Central memory CD8-positive, alpha-beta T cell (primary cell): Measurements from ENCODE around the gene LYPD1.
"Not testable (repeated sequence)": the region's sequence is repeated elsewhere in the genome, so short reads cannot be mapped to it uniquely, and the experiment has no call there.

ENCODE experiments used
- ATAC-seq: fragments of 150-1000 bp; cut with Tn5 transposase; replicated peaks from 2 replicates; pipeline ENCODE4 v1.10.0; 2022; ENCODE audit warnings: mild to moderate bottlenecking, moderate FRiP score, moderate number of reproducible peaks; ENCODE audit not compliant: poor library complexity, severe bottlenecking; ENCODE audit errors: extremely low read depth
- DNase-seq, 2 donors: peaks; one replicate each; pipeline ENCODE4 v3.0.0; 2021; ENCODE audit warnings: low spot score in 2 of 2
- H3K27ac Mint-ChIP-seq: one replicate; pipeline ENCODE4 v1.8.0; 2022; ENCODE audit warnings: low read depth, mild to moderate bottlenecking, moderate library complexity, mixed read lengths
- H3K27me3 Mint-ChIP-seq: one replicate; pipeline ENCODE4 v1.8.0; 2022; ENCODE audit warnings: mixed read lengths
- H3K36me3 Mint-ChIP-seq: one replicate; pipeline ENCODE4 v1.8.0; 2022; ENCODE audit warnings: mild to moderate bottlenecking, moderate library complexity, mixed read lengths; ENCODE audit not compliant: insufficient read depth
- H3K4me1 Mint-ChIP-seq: one replicate; pipeline ENCODE4 v1.8.0; 2022; ENCODE audit warnings: mixed read lengths
- H3K4me3 Mint-ChIP-seq: one replicate; pipeline ENCODE4 v1.8.0; 2022; ENCODE audit warnings: mild to moderate bottlenecking, moderate library complexity, mixed read lengths
- H3K9me3 Mint-ChIP-seq: one replicate; pipeline ENCODE4 v1.8.0; 2022; ENCODE audit warnings: mixed read lengths

Gene LYPD1, protein sequence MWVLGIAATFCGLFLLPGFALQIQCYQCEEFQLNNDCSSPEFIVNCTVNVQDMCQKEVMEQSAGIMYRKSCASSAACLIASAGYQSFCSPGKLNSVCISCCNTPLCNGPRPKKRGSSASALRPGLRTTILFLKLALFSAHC

DNA sequence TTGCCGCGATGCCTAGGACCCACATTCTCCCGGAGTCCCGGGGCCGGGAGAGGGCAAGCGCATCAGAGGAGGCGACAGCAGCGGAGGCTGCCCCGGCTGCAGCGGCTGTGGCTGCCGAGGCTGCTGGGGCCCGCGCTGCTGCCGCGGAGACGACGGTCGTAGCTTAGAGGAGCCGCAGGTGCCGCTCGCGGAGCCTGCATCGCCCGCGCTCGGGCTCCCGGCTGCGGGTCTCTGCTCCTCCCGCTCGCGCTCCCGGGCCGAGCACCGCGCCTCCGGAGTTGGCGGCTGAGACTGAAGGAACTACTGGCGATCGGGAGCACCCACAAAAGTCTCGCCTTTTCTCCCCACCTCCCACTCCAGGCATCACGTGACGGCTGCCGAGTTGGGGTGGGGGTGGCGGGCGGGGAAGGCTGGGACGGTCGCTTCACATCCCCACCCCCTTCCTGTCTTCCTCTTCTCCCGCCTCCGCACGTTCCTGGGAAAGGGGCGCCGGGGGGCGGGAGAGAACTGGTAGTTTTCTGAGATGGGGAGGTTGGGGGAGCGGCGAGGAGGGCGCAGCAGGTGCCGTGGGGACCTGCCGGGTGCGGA is at the start of gene LYPD1:
Gene LYPD1, minus strand, starts transcription at position 298 of the 588 bp plus-strand sequence. Its CDS starts 273 bp downstream, at position 25.
- peaks cover 2% of the 10 kb centered on the region for H3K36me3 Mint-ChIP-seq
- H3K4me1 Mint-ChIP-seq = no peaks in the 10 kb centered on the region
- H3K4me3 Mint-ChIP-seq = no peak within 1 kb of the TSS
- ATAC-seq (no peak), DNase-seq (no peak)
- H3K9me3 Mint-ChIP-seq = peaks cover 6% of the 10 kb centered on the region
- H3K27ac Mint-ChIP-seq = no peak within 1 kb of the TSS
- peaks cover 13% of the 10 kb centered on the region for H3K27me3 Mint-ChIP-seq

DNA sequence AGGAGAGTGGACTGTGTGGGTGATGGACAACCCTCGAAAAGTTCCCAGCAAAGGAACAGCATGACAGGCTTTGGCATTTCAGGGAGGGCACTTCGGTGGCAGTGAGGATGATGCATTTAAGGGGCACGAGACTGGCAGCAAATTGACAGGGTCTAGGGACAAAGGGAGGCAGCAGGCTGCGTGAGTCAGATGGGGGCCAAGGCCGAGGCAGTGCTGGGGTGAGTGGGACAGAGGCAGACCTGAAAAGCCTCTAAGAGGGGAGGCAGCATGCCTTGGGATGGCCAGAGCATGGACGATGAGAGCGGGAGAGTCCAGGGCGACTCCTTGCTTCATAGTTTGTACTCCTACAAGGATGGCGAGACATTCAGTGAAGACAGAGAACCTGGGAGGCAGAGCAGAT is 49.5 kb upstream of the LYPD1 start:
- Mint-ChIP-seq H3K4me3 (no peak overlapping the region), H3K27me3 (no peaks in the 10 kb centered on the region)
- no peak for ATAC-seq

DNA sequence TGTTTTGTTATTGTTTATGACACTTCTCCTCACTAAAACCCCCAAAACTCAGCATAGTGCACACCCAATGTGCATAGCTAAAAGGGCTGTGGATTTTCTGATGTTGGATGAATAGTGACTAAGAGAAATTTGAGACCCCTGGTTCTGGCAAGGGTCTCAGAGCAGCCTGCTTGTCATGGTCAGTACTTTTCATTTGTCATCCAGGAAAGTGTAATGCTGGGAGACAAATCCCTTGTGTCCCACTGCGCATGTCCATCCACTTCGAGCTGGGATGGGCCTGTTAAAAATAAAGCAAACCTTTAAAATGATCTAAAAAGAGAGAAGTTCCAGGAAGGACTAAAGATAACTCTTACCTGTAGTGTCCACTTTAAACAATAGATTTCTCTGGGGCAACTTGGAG is 46.9 kb upstream of the LYPD1 start:
- no peak for ATAC-seq
- no peak overlapping the region for H3K4me3 Mint-ChIP-seq
- DNase-seq = no peak
- H3K4me1 Mint-ChIP-seq = no peaks in the 10 kb centered on the region
- H3K27ac Mint-ChIP-seq = no peak overlapping the region
- H3K9me3 Mint-ChIP-seq = peaks cover 21% of the 10 kb centered on the region
- no peaks in the 10 kb centered on the region for H3K27me3 Mint-ChIP-seq
- H3K36me3 Mint-ChIP-seq = no peaks in the 10 kb centered on the region

More for the DNA sequence above, 49.5 kb upstream of the LYPD1 start:
- H3K27ac Mint-ChIP-seq = no peak overlapping the region
- H3K9me3 Mint-ChIP-seq = peaks cover 28% of the 10 kb centered on the region
- DNase-seq = no peak
- H3K36me3 Mint-ChIP-seq = no peaks in the 10 kb centered on the region
- no peaks in the 10 kb centered on the region for H3K4me1 Mint-ChIP-seq

DNA sequence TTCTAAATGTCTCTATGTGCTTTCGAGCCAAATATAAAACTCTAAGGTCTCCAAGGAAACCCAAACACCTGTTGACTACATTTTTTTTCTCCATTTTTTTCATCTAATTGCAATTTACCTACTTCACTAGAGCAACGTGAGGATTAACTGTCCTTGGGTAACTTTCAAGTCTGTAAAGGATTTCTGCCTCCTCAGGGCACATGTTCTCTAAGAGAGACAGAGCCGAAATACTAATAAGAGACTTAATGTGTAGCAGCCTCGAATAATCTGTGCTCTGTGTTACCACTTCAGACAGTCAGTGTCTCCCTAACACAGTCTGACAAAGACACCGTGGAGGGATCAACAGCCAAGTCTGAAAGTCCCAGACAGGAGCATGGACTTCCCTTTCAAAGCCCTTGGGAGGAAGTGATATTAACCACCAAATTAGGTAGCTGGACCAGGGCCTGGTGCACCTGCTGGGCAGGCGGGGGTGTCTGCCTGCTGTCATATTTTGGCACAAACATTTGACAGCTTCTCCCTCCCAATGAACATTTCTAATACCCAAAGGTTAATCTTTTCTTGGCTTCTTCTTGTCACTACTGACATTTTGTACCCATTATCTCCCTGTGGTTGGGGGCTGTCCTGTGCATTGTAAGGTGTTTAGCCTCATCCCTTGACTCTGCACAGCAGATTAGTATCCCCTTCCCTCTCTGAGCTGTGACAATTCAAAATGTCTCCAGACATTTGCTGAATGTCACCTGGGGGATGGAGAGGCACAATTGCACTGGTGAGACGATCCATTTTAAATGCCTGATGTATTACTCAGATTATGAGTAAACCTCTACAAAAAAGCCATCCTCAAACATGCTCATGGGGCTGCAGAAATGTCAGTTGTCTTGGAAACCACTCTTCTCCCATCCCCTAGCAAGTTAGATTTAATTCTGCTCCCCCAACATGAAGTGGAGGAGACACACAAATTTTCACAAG is 45.7 kb upstream of the LYPD1 start:
- Mint-ChIP-seq H3K9me3 (peaks cover 21% of the 10 kb centered on the region), H3K4me1 (no peaks in the 10 kb centered on the region), H3K27ac (no peak overlapping the region), H3K4me3 (no peak overlapping the region), H3K36me3 (no peaks in the 10 kb centered on the region), H3K27me3 (no peaks in the 10 kb centered on the region)
- ATAC-seq (no peak), DNase-seq (no peak)

DNA sequence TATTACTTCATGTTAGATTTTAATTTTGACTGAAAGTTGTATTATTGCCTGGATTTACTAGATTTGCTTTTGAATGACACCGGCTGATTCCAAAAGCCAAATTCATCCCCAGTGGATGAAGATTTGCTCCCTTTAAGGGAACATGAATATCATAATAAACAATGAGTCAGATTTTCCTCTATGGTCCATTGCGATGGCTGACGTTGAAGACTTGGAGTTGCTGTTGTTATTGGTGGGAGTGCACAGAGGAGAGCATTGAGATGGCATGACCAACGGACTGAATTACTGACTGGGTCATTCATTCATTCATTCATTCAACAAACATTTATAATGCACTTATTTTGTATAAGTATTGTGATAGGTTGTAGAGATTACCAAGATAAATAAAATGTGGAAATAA is 33.4 kb upstream of the LYPD1 start:
- DNase-seq (no peak), ATAC-seq (no peak)
- H3K4me1 Mint-ChIP-seq = no peaks in the 10 kb centered on the region
- H3K27me3 Mint-ChIP-seq = no peaks in the 10 kb centered on the region
- H3K4me3 Mint-ChIP-seq = no peak overlapping the region
- no peak overlapping the region for H3K27ac Mint-ChIP-seq
- H3K9me3 Mint-ChIP-seq = peaks cover 12% of the 10 kb centered on the region
- no peaks in the 10 kb centered on the region for H3K36me3 Mint-ChIP-seq

DNA sequence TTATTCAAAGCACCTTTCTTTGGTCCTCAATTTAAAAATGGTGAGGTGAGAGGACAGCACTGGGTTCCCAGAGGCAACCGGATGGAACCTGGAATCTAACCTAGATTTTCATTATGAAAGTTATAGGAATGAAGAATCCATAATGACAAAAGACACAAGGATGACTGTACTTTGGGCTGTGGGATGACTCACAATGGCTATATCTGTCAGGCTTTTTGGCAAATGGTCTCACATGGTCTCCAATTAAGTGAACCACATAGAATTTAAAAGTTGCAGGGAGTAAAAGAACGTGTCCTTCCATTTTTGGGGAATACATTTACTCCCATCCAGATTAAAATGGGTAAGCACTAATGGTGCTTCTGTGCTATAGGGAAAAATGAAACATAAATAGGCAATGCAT is 31.8 kb upstream of the LYPD1 start:
- Mint-ChIP-seq H3K27ac (no peak overlapping the region), H3K4me3 (no peak overlapping the region), H3K4me1 (no peaks in the 10 kb centered on the region), H3K27me3 (no peaks in the 10 kb centered on the region), H3K9me3 (peaks cover 11% of the 10 kb centered on the region), H3K36me3 (no peaks in the 10 kb centered on the region)
- ATAC-seq = no peak
- DNase-seq = no peak

DNA sequence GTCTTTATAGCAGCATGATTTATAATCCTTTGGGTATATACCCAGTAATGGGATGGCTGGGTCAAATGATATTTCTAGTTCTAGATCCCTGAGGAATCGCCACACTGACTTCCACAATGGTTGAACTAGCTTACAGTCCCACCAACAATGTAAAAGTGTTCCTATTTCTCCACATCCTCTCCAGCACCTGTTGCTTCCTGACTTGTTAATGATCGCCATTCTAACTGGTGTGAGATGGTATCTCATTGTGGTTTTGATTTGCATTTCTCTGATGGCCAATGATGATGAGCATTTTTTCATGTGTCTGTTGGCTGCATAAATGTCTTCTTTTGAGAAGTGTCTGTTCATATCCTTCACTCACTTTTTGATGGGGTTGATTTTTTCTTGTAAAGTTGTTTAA is 29.8 kb upstream of the LYPD1 start:
- DNase-seq, H3K27ac Mint-ChIP-seq, H3K27me3 Mint-ChIP-seq, H3K36me3 Mint-ChIP-seq, H3K4me3 Mint-ChIP-seq, H3K9me3 Mint-ChIP-seq, ATAC-seq, H3K4me1 Mint-ChIP-seq: not testable (repeated sequence)

DNA sequence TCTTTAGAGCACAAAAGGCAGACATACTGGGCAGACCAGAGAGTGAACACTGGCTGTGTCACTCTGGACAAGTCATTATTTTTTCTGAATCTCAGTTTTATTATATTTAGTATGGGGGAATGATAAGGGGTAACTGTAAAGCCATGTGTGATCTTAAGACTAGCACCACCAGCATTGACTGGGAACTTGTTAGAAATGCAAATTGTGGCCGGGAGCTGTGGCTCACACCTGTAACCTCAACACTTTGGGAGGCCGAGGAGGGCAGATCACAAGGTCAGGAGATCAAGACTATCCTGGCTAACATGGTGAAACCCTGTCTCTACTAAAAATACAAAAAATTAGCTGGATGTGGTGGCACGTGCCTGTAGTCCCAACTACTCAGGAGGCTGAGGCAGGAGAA is 28.3 kb upstream of the LYPD1 start:
- DNase-seq, H3K27ac Mint-ChIP-seq, ATAC-seq, H3K4me3 Mint-ChIP-seq, H3K27me3 Mint-ChIP-seq, H3K9me3 Mint-ChIP-seq, H3K36me3 Mint-ChIP-seq, H3K4me1 Mint-ChIP-seq: not testable (repeated sequence)

DNA sequence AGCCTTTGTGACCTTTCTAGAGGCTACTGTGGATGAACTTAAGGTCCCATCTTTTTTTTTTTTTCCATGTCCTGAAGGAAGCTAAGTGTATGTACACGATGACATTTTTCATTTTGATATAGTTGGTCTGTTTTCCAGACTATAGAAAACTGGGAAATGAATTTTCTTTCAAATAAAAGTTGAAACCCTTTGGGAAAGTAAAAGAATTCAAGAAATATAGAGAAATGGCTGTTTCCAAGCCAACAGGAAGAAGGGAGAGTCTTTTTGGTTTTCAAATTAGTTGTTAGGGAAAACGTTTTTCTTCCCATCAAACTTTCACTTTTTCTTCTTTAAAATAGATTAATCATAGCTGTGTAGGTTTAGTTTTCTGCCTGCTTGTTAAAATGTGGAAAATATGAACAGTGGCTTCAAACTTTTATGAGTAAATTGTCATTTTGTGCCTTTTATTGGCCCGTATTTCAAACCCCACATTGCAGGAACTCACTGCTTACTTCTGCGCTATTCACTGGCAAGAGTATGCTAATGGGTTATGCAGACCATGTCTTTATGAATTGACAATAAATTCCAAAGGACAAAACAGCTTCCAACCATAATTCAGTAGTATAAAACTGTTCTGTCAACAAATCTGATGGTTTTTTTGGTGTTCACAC is 27.7 kb upstream of the LYPD1 start:
- Mint-ChIP-seq H3K4me1 (no peaks in the 10 kb centered on the region), H3K27ac (no peak overlapping the region), H3K4me3 (no peak overlapping the region), H3K9me3 (peaks cover 11% of the 10 kb centered on the region), H3K27me3 (no peaks in the 10 kb centered on the region), H3K36me3 (no peaks in the 10 kb centered on the region)
- ATAC-seq (no peak), DNase-seq (no peak)

DNA sequence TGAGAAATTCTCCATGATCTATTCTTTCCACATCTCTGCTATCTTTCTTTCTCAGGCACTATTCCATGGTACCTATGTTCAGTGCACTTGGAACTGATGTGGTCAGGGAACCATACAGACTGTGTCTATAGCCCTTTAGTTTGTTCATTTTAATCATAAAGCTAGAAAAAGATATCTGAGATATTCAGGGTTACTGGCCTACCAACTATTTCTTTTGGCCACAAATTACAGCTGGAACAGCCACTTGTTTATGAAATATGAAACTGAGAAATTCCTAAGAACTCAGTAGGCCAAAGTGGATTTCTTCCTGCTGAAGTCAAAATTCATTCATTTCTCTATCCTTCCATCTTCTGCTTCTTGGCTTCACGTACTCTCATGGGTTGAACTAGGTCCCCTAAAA is 22.8 kb upstream of the LYPD1 start:
- no peak overlapping the region for H3K4me3 Mint-ChIP-seq
- no peak for DNase-seq
- peaks cover 12% of the 10 kb centered on the region for H3K9me3 Mint-ChIP-seq
- H3K36me3 Mint-ChIP-seq = no peaks in the 10 kb centered on the region
- H3K27me3 Mint-ChIP-seq = no peaks in the 10 kb centered on the region
- no peak for ATAC-seq
- H3K4me1 Mint-ChIP-seq = no peaks in the 10 kb centered on the region
- H3K27ac Mint-ChIP-seq = no peak overlapping the region

DNA sequence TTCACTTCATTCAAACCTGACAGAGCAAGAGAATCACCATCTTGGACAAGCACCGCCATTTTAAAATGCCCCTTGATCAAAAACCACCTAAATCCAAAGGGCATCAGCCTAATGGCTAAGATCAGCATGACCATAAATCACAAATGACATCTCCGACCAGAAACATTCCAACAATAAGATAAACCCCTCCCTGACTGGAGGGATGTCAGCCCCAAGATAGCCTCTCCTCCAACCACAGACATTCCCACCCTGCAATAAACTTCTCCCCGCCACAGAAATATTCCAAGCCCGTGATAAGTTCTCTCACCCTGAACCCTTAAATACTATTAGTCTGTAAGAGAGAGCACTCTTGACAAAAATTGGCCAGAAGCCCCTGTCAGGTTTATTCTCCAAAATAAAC is 21.6 kb upstream of the LYPD1 start:
- Mint-ChIP-seq H3K27ac (no peak overlapping the region), H3K36me3 (no peaks in the 10 kb centered on the region)
- ATAC-seq = no peak

DNA sequence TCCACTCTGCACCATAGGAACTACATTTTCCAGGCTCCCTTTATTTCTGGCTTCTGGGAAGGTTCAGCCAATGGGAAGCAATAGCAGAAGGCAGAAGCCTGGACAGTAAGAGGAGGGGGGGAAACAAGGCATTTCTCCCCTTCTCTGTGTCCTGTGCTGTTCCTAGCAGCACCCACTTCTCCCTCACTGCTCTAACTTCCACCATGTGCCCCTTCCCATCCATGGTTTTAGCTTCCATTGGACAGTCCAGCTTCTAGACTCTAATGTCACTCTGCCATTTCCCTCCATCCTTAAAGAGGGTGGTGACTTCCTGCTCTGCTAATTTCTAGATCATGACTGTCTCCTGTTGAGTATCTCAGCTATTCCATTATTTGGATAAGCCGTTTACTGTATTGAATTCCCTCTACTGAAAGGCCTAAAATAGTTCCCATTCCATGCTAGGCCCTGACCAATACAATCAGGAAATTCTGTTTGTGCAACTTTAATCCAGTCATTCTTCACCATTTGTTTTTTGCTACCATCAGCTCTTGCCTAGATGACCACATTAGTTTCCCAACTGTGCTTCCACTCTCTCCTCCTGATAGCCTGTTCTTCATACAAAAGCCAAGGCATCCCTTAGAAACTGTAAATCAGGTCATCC is 20.8 kb upstream of the LYPD1 start:
- no peaks in the 10 kb centered on the region for H3K36me3 Mint-ChIP-seq
- peaks cover 12% of the 10 kb centered on the region for H3K9me3 Mint-ChIP-seq
- DNase-seq = no peak
- ATAC-seq = no peak
- no peaks in the 10 kb centered on the region for H3K27me3 Mint-ChIP-seq
- H3K27ac Mint-ChIP-seq = no peak overlapping the region
- H3K4me3 Mint-ChIP-seq = no peak overlapping the region
- H3K4me1 Mint-ChIP-seq = no peaks in the 10 kb centered on the region

More for the DNA sequence above, 21.6 kb upstream of the LYPD1 start:
- Mint-ChIP-seq H3K4me3 (no peak overlapping the region), H3K4me1 (no peaks in the 10 kb centered on the region), H3K27me3 (no peaks in the 10 kb centered on the region), H3K9me3 (peaks cover 12% of the 10 kb centered on the region)
- no peak for DNase-seq
